Testis (tissue), 2 donors: ENCODE measurements around the gene CDK6.

Experiments used
- POLR2A ChIP-seq: fragments of 450-650 bp; IDR thresholded peaks from one replicate; pipeline ENCODE4 v1.6.1; 2017; ENCODE audit warnings: antibody characterized with exemption, mild to moderate bottlenecking, moderate library complexity
- TF ChIP-seq, protein P1 (sequence below), 3 experiments: fragments of 450-650 bp in 2 of 3; fragments of 200-600 bp in 1 of 3; sonication (generic) in 1 of 3; IDR thresholded peaks; one replicate each; pipeline ENCODE4 v1.5.1; 2016 to 2019; ENCODE audit warnings: antibody characterized with exemption in 3 of 3, mild to moderate bottlenecking in 2 of 3, moderate library complexity in 1 of 3

DNA sequence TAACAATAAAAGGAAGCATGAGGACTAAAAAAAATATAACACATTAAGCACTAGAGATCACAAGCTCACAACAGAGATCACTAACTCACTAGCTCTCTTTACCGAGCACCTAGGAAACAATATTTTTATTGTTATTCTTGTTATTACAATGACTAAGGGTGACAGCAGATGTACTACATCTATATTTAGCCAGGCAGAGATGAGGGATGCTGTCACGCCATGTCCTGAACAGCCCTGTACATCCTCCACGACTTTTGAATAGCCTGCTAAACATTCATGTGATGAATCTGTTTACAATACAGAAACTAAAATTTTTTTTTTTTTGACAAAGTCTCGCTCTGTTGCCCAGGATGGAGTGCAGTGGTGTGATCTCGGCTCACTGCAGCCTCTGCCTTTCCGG lies 268.9 kb downstream of the CDK6 start:
- TF ChIP-seq POLR2A: no peak
- TF ChIP-seq, protein P1, sequence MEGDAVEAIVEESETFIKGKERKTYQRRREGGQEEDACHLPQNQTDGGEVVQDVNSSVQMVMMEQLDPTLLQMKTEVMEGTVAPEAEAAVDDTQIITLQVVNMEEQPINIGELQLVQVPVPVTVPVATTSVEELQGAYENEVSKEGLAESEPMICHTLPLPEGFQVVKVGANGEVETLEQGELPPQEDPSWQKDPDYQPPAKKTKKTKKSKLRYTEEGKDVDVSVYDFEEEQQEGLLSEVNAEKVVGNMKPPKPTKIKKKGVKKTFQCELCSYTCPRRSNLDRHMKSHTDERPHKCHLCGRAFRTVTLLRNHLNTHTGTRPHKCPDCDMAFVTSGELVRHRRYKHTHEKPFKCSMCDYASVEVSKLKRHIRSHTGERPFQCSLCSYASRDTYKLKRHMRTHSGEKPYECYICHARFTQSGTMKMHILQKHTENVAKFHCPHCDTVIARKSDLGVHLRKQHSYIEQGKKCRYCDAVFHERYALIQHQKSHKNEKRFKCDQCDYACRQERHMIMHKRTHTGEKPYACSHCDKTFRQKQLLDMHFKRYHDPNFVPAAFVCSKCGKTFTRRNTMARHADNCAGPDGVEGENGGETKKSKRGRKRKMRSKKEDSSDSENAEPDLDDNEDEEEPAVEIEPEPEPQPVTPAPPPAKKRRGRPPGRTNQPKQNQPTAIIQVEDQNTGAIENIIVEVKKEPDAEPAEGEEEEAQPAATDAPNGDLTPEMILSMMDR (IDR thresholded peaks at IDR 0.05): no peak
